Loucy (cell line): ENCODE measurements around the gene TSPAN13.

Experiments
- CTCF ChIP-seq: fragments of 200-600 bp; sonication (generic); conservative IDR thresholded peaks from 2 replicates; pipeline ENCODE4 v1.5.1; 2014; ENCODE audit warnings: mild to moderate bottlenecking, antibody characterized with exemption, low read length
- EZH2phosphoT487 ChIP-seq: fragments of 200-600 bp; IDR thresholded peaks from 2 replicates; pipeline ENCODE4 v1.6.1; 2018; ENCODE audit warnings: antibody characterized with exemption, mild to moderate bottlenecking, moderate library complexity, borderline replicate concordance

GRCh38 chr7:16711730-16712129 is 41.8 kb upstream of the TSPAN13 start:
- TF ChIP-seq CTCF (no peak), EZH2phosphoT487 (no peak)
